ENCODE results near the gene MACROD2. TPM values are rescaled to one million over a fixed set of nuclear protein-coding genes. Genes with fewer than 3 reads are reported as not detected.

Gene MACROD2
- total RNA-seq, 2 donors from 2014 or later, result 0.95 to 4.2 TPM

DNA sequence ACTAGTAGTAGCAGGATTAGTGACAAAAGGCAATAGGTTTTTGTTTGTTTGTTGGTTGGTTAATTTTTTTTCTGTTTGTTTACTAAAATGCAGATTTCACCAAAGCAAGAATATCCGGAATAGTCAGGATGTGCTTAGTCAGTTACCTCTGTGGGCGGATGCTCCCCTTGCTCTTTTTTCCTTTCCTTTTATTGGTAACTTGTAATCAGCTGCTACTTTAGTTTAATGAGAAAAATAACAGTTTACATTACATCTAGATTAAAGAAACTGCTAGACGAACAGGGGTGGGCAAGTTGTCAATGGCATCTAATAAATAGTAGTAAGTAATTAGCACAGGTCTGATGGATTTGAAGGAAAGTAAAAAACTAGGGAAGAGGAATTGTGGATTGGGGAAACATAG, 989.0 kb downstream of the MACROD2 start:
- Histone ChIP-seq H3K27me3 (replicated peaks; ENCODE audit: insufficient read depth) (no peaks in the 10 kb centered on the region), H3K27ac (no peak overlapping the region), H3K9me3 (no peaks in the 10 kb centered on the region), H3K36me3 (no peaks in the 10 kb centered on the region), H3K4me1 (ENCODE audit: control insufficient read depth in 1 of 2, low read depth in 2 of 2) (peaks cover 5 to 12% of the 10 kb centered on the region in 2 donors), H3K4me3 (no peak overlapping the region)
- TF ChIP-seq, protein P1, sequence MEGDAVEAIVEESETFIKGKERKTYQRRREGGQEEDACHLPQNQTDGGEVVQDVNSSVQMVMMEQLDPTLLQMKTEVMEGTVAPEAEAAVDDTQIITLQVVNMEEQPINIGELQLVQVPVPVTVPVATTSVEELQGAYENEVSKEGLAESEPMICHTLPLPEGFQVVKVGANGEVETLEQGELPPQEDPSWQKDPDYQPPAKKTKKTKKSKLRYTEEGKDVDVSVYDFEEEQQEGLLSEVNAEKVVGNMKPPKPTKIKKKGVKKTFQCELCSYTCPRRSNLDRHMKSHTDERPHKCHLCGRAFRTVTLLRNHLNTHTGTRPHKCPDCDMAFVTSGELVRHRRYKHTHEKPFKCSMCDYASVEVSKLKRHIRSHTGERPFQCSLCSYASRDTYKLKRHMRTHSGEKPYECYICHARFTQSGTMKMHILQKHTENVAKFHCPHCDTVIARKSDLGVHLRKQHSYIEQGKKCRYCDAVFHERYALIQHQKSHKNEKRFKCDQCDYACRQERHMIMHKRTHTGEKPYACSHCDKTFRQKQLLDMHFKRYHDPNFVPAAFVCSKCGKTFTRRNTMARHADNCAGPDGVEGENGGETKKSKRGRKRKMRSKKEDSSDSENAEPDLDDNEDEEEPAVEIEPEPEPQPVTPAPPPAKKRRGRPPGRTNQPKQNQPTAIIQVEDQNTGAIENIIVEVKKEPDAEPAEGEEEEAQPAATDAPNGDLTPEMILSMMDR (IDR thresholded peaks at IDR 0.05), result no peak
- ATAC-seq (ENCODE audit: insufficient number of reproducible peaks, low FRiP score, low read depth) (no peak), DNase-seq (ENCODE audit: low spot score) (no peak)

DNA sequence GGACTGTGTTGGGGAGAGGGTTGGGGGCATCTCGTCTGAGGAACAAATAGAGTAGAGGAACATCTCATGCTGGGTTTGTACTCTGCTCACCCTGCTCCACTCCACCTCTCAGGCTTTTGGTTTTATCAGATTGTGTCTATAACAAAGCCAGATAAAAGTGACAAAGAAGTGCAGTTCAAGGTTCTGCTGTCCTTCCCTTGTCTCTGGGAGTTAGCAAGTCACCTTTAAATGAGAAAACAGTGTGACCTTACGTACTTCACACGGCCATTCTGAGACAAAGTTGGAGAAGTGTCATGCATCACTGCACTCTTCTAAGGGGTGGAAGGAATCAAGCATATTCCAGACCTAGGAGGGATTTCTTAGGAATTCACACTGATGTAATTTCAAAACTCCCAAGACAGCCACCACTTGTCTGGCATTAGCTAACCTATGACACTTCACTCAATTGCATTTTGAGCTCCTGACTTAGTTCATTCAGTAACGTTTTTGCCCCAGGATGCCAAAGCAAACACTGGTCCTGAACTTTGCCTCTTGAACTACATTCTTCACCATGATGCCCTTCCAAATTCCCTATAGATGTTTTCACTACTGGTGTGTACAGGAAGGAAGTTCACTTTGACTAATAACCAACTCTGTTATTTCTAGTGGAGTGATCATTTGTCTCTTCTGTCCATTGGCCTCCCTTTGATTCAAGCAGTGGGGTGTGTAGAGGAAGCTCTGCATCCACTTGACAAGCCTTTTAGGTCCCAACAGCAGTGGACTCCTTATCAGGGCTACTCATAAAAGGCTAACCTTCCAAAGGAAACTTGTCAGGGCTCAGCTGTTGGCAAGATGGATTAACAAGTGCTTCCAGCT, 989.7 kb downstream of the MACROD2 start:
- Histone ChIP-seq H3K27me3 (replicated peaks; ENCODE audit: insufficient read depth) (no peaks in the 10 kb centered on the region), H3K4me3 (no peak overlapping the region), H3K4me1 (ENCODE audit: control insufficient read depth in 1 of 2, low read depth in 2 of 2) (peaks cover 5 to 12% of the 10 kb centered on the region in 2 donors), H3K9me3 (no peaks in the 10 kb centered on the region), H3K36me3 (no peaks in the 10 kb centered on the region), H3K27ac (no peak overlapping the region)
- ATAC-seq (ENCODE audit: insufficient number of reproducible peaks, low FRiP score, low read depth), result no peak
- TF ChIP-seq, protein P1 (IDR thresholded peaks at IDR 0.05), result no peak
- no peak for DNase-seq (ENCODE audit: low spot score)

DNA sequence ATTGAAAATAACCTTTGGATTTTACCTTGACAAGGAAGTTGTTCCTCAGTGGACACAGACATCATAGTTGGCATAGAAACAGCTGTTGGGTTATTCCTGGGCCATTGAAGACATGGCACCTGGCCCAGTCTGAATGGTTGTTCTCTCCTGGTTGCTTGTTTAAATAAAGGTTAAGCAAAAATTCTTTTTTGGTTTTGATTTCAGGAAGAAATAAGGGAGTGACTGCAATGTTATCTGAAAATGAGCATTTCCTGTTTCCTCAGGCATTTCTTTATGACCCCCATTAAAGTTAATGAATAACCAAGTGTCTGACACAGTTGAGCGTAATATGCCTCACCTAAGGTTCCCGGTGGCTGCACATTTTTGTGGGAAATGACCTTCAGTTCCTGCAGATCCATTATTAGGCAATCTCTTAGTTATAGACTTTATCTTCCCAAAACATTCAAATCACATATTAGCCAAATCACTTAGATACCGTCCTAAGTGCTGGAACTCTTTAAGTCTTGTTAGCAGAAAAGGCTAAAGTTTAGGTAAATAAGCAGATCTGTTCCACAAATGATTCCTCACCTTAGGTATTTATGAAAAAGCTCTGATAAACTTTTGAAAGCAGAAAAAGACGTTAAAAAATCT, 990.8 kb downstream of the MACROD2 start:
- no peaks in the 10 kb centered on the region for H3K36me3 ChIP-seq
- ATAC-seq (ENCODE audit: insufficient number of reproducible peaks, low FRiP score, low read depth) (no peak), DNase-seq (ENCODE audit: low spot score) (no peak)
- peaks cover 5 to 12% of the 10 kb centered on the region in 2 donors for H3K4me1 ChIP-seq (ENCODE audit: control insufficient read depth in 1 of 2, low read depth in 2 of 2)
- H3K9me3 ChIP-seq, result no peaks in the 10 kb centered on the region
- no peak overlapping the region for H3K27ac ChIP-seq
- TF ChIP-seq, protein P1 (IDR thresholded peaks at IDR 0.05), result no peak
- no peaks in the 10 kb centered on the region for H3K27me3 ChIP-seq (replicated peaks; ENCODE audit: insufficient read depth)
- H3K4me3 ChIP-seq, result no peak overlapping the region

DNA sequence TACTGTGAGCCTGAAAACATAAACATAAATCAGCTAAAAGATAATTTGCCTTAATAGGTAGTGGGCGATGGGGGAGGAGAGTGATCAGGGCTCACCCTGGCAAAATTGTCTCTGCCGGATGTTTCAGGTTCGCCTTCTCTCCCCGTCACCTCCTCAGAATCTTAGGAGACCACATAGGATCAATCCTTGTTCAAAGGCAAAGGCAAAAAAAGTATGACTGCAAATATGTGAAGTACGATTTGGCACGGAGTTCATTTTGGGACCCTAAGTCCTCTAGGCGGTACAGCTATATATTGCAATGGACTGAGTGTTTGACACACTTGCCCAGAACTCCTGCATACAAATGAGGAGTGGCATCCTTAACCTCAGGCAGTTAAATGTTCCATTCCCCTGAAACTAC, 991.3 kb downstream of the MACROD2 start:
- DNase-seq (ENCODE audit: low spot score) (no peak), ATAC-seq (ENCODE audit: insufficient number of reproducible peaks, low FRiP score, low read depth) (no peak)
- H3K4me1 ChIP-seq (ENCODE audit: control insufficient read depth in 1 of 2, low read depth in 2 of 2), result peaks cover 5 to 12% of the 10 kb centered on the region in 2 donors
- H3K36me3 ChIP-seq, result no peaks in the 10 kb centered on the region
- TF ChIP-seq, protein P1 (IDR thresholded peaks at IDR 0.05), result no peak
- no peaks in the 10 kb centered on the region for H3K27me3 ChIP-seq (replicated peaks; ENCODE audit: insufficient read depth)
- no peaks in the 10 kb centered on the region for H3K9me3 ChIP-seq
- no peak overlapping the region for H3K27ac ChIP-seq
- H3K4me3 ChIP-seq, result no peak overlapping the region

DNA sequence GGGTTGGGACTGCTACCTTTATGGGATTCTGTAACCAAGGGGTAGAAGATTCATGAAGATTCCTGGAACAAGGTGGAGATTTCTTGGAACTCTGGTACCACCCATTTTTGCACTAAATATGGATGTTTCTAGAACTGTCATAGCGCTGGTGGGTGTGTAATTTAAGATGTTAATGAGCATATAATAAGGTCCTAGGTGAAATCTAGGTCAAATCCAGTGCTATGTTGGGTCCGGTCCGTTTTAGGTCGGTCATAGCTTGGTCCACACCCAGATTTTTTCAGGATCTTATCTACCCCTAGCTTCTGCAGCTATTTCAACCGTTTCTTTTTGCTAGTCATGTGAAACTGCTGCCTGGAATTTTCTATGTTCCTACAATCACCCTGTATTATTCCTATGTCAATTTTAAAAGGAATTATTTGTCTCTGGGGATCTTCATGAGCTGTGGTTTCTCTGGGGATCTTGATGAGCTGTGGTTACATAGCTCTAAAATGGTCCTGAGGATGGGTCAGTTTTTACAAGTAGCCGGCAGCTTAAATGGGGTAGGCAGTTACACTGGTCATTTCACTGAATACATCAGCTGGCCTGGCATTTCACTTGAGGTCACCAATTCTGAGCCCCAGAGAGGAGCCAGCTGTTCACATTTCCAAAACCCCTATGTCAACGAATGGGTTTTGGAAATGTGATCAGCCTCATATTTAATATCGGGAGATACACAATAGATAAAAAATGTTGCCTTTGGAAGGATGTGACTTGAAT, 994.4 kb downstream of the MACROD2 start:
- H3K36me3 ChIP-seq, result no peaks in the 10 kb centered on the region
- no peaks in the 10 kb centered on the region for H3K27me3 ChIP-seq (replicated peaks; ENCODE audit: insufficient read depth)
- no peaks in the 10 kb centered on the region for H3K9me3 ChIP-seq
- TF ChIP-seq, protein P1 (IDR thresholded peaks at IDR 0.05), result no peak
- DNase-seq (ENCODE audit: low spot score), result no peak
- ATAC-seq (ENCODE audit: insufficient number of reproducible peaks, low FRiP score, low read depth), result no peak
- no peak overlapping the region for H3K27ac ChIP-seq
- peaks cover 5 to 12% of the 10 kb centered on the region in 2 donors for H3K4me1 ChIP-seq (ENCODE audit: control insufficient read depth in 1 of 2, low read depth in 2 of 2)
- no peak overlapping the region for H3K4me3 ChIP-seq
